Measurements from ENCODE around the gene KHDRBS2.

The KHDRBS2 gene

GRCh38 chr6:62009445-62009844 lies 276.6 kb downstream of the KHDRBS2 start:
- Histone ChIP-seq H3K9ac (ENCODE audit: low read length) (no peak overlapping the region), H3K36me3 (ENCODE audit: control insufficient read depth, low read depth, low read length) (no peaks in the 10 kb centered on the region), H3K4me3 (ENCODE audit: low read length) (no peak overlapping the region), H3K27ac (ENCODE audit: low read length) (no peak overlapping the region), H3K27me3 (ENCODE audit: control insufficient read depth, insufficient read depth, low read length) (no peaks in the 10 kb centered on the region), H3K9me3 (ENCODE audit: control insufficient read depth, low read depth, low read length) (no peaks in the 10 kb centered on the region), H3K4me1 (ENCODE audit: control insufficient read depth, low read depth, low read length) (peaks cover 4% of the 10 kb centered on the region)

GRCh38 chr6:61989616-61990015 lies 296.4 kb downstream of the KHDRBS2 start:
- Histone ChIP-seq H3K27me3 (ENCODE audit: control insufficient read depth, insufficient read depth, low read length) (no peaks in the 10 kb centered on the region), H3K9me3 (ENCODE audit: control insufficient read depth, low read depth, low read length) (no peaks in the 10 kb centered on the region), H3K4me1 (ENCODE audit: control insufficient read depth, low read depth, low read length) (no peaks in the 10 kb centered on the region), H3K36me3 (ENCODE audit: control insufficient read depth, low read depth, low read length) (no peaks in the 10 kb centered on the region), H3K27ac (ENCODE audit: low read length) (no peak overlapping the region), H3K9ac (ENCODE audit: low read length) (no peak overlapping the region), H3K4me3 (ENCODE audit: low read length) (no peak overlapping the region)

GRCh38 chr6:61980622-61981021 lies 305.4 kb downstream of the KHDRBS2 start:
- H3K27ac ChIP-seq (ENCODE audit: low read length): no peak overlapping the region
- no peaks in the 10 kb centered on the region for H3K9me3 ChIP-seq (ENCODE audit: control insufficient read depth, low read depth, low read length)
- no peaks in the 10 kb centered on the region for H3K27me3 ChIP-seq (ENCODE audit: control insufficient read depth, insufficient read depth, low read length)
- H3K4me1 ChIP-seq (ENCODE audit: control insufficient read depth, low read depth, low read length): peaks cover 12% of the 10 kb centered on the region
- H3K36me3 ChIP-seq (ENCODE audit: control insufficient read depth, low read depth, low read length): no peaks in the 10 kb centered on the region
- no peak overlapping the region for H3K9ac ChIP-seq (ENCODE audit: low read length)
- no peak overlapping the region for H3K4me3 ChIP-seq (ENCODE audit: low read length)

- Histone ChIP-seq H3K4me3 (ENCODE audit: low read length) (no peak overlapping the region), H3K9ac (ENCODE audit: low read length) (no peak overlapping the region), H3K36me3 (ENCODE audit: control insufficient read depth, low read depth, low read length) (no peaks in the 10 kb centered on the region), H3K4me1 (ENCODE audit: control insufficient read depth, low read depth, low read length) (peaks cover 12% of the 10 kb centered on the region), H3K27me3 (ENCODE audit: control insufficient read depth, insufficient read depth, low read length) (no peaks in the 10 kb centered on the region), H3K9me3 (ENCODE audit: control insufficient read depth, low read depth, low read length) (no peaks in the 10 kb centered on the region), H3K27ac (ENCODE audit: low read length) (no peak overlapping the region)
These were observed 308.1 kb downstream of the KHDRBS2 start for GRCh38 chr6:61977947-61978346.

GRCh38 chr6:61977099-61977498 lies 308.9 kb downstream of the KHDRBS2 start:
- no peaks in the 10 kb centered on the region for H3K36me3 ChIP-seq (ENCODE audit: control insufficient read depth, low read depth, low read length)
- no peak overlapping the region for H3K9ac ChIP-seq (ENCODE audit: low read length)
- no peak overlapping the region for H3K4me3 ChIP-seq (ENCODE audit: low read length)
- no peak overlapping the region for H3K27ac ChIP-seq (ENCODE audit: low read length)
- H3K27me3 ChIP-seq (ENCODE audit: control insufficient read depth, insufficient read depth, low read length): no peaks in the 10 kb centered on the region
- no peaks in the 10 kb centered on the region for H3K9me3 ChIP-seq (ENCODE audit: control insufficient read depth, low read depth, low read length)
- peaks cover 12% of the 10 kb centered on the region for H3K4me1 ChIP-seq (ENCODE audit: control insufficient read depth, low read depth, low read length)

GRCh38 chr6:61959196-61959595 lies 326.8 kb downstream of the KHDRBS2 start:
- Histone ChIP-seq H3K9ac (ENCODE audit: low read length) (no peak overlapping the region), H3K4me1 (ENCODE audit: control insufficient read depth, low read depth, low read length) (no peaks in the 10 kb centered on the region), H3K27me3 (ENCODE audit: control insufficient read depth, insufficient read depth, low read length) (no peaks in the 10 kb centered on the region), H3K36me3 (ENCODE audit: control insufficient read depth, low read depth, low read length) (no peaks in the 10 kb centered on the region), H3K27ac (ENCODE audit: low read length) (no peak overlapping the region), H3K9me3 (ENCODE audit: control insufficient read depth, low read depth, low read length) (peaks cover 11% of the 10 kb centered on the region), H3K4me3 (ENCODE audit: low read length) (no peak overlapping the region)

- no peaks in the 10 kb centered on the region for H3K36me3 ChIP-seq (ENCODE audit: control insufficient read depth, low read depth, low read length)
- peaks cover 11% of the 10 kb centered on the region for H3K9me3 ChIP-seq (ENCODE audit: control insufficient read depth, low read depth, low read length)
- H3K4me3 ChIP-seq (ENCODE audit: low read length): no peak overlapping the region
- no peaks in the 10 kb centered on the region for H3K27me3 ChIP-seq (ENCODE audit: control insufficient read depth, insufficient read depth, low read length)
- no peak overlapping the region for H3K27ac ChIP-seq (ENCODE audit: low read length)
- no peak overlapping the region for H3K9ac ChIP-seq (ENCODE audit: low read length)
- H3K4me1 ChIP-seq (ENCODE audit: control insufficient read depth, low read depth, low read length): no peaks in the 10 kb centered on the region
These were observed 332.2 kb downstream of the KHDRBS2 start for GRCh38 chr6:61953851-61954250.

GRCh38 chr6:61951586-61951985 lies 334.4 kb downstream of the KHDRBS2 start:
- Histone ChIP-seq H3K4me1 (ENCODE audit: control insufficient read depth, low read depth, low read length) (no peaks in the 10 kb centered on the region), H3K27ac (ENCODE audit: low read length) (no peak overlapping the region), H3K9ac (ENCODE audit: low read length) (no peak overlapping the region), H3K36me3 (ENCODE audit: control insufficient read depth, low read depth, low read length) (no peaks in the 10 kb centered on the region), H3K4me3 (ENCODE audit: low read length) (no peak overlapping the region), H3K27me3 (ENCODE audit: control insufficient read depth, insufficient read depth, low read length) (no peaks in the 10 kb centered on the region), H3K9me3 (ENCODE audit: control insufficient read depth, low read depth, low read length) (peaks cover 8% of the 10 kb centered on the region)

GRCh38 chr6:61950811-61951210 lies 335.2 kb downstream of the KHDRBS2 start:
- Histone ChIP-seq H3K4me1 (ENCODE audit: control insufficient read depth, low read depth, low read length) (no peaks in the 10 kb centered on the region), H3K27ac (ENCODE audit: low read length) (no peak overlapping the region), H3K27me3 (ENCODE audit: control insufficient read depth, insufficient read depth, low read length) (no peaks in the 10 kb centered on the region), H3K9me3 (ENCODE audit: control insufficient read depth, low read depth, low read length) (peaks cover 3% of the 10 kb centered on the region), H3K9ac (ENCODE audit: low read length) (no peak overlapping the region), H3K4me3 (ENCODE audit: low read length) (no peak overlapping the region), H3K36me3 (ENCODE audit: control insufficient read depth, low read depth, low read length) (no peaks in the 10 kb centered on the region)

GRCh38 chr6:61949971-61950370 lies 336.1 kb downstream of the KHDRBS2 start:
- Histone ChIP-seq H3K4me1 (ENCODE audit: control insufficient read depth, low read depth, low read length) (no peaks in the 10 kb centered on the region), H3K9ac (ENCODE audit: low read length) (no peak overlapping the region), H3K9me3 (ENCODE audit: control insufficient read depth, low read depth, low read length) (no peaks in the 10 kb centered on the region), H3K27me3 (ENCODE audit: control insufficient read depth, insufficient read depth, low read length) (no peaks in the 10 kb centered on the region), H3K4me3 (ENCODE audit: low read length) (no peak overlapping the region), H3K36me3 (ENCODE audit: control insufficient read depth, low read depth, low read length) (no peaks in the 10 kb centered on the region), H3K27ac (ENCODE audit: low read length) (no peak overlapping the region)

GRCh38 chr6:61949161-61949560 lies 336.9 kb downstream of the KHDRBS2 start:
- Histone ChIP-seq H3K4me1 (ENCODE audit: control insufficient read depth, low read depth, low read length) (no peaks in the 10 kb centered on the region), H3K27me3 (ENCODE audit: control insufficient read depth, insufficient read depth, low read length) (no peaks in the 10 kb centered on the region), H3K9me3 (ENCODE audit: control insufficient read depth, low read depth, low read length) (no peaks in the 10 kb centered on the region), H3K36me3 (ENCODE audit: control insufficient read depth, low read depth, low read length) (no peaks in the 10 kb centered on the region), H3K4me3 (ENCODE audit: low read length) (no peak overlapping the region), H3K9ac (ENCODE audit: low read length) (no peak overlapping the region), H3K27ac (ENCODE audit: low read length) (no peak overlapping the region)

GRCh38 chr6:61947311-61947947 lies 338.6 kb downstream of the KHDRBS2 start:
- Histone ChIP-seq H3K4me1 (ENCODE audit: control insufficient read depth, low read depth, low read length) (no peaks in the 10 kb centered on the region), H3K9me3 (ENCODE audit: control insufficient read depth, low read depth, low read length) (no peaks in the 10 kb centered on the region), H3K27me3 (ENCODE audit: control insufficient read depth, insufficient read depth, low read length) (no peaks in the 10 kb centered on the region), H3K9ac (ENCODE audit: low read length) (no peak overlapping the region), H3K27ac (ENCODE audit: low read length) (no peak overlapping the region), H3K36me3 (ENCODE audit: control insufficient read depth, low read depth, low read length) (no peaks in the 10 kb centered on the region), H3K4me3 (ENCODE audit: low read length) (no peak overlapping the region)

All from iPS-18a (cell line).